ENCODE results near the gene FAM83D.

DNA sequence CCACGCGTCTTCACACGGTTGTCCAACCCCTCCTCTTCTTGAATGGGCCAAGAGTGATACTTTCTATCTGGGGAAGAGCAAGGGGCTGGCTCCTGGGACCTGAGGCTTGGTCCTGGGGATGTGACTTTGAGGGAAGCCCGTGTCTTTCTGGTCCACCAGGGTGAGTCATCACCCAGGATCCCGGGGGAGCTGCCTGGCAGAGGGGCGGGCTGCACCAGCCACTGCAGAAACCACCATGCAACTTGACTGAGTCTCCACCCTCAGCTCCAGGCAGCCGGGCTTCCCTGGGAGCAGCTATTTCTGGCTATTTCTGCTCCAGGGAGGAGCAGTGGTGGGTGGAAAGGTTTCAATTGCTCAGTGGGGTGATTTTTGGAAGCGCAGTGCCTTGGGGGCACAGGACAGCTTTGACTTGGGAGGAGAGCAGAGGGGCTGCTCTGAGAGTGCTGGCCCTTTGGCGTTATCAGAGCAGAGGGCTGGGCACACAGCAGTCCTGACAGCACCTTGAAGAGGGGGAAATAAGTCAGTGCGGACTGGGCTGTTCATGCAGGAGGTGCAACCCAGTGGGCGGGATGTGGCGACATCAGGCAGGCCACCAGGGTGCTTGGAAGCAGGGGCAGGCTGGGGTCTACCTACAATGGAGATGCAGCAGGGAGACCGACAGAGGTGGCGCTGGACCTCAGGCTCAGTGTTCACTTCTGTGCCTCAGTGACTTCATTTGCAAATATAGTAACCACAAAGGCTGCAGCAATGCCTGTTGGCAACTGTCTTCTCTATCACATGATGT, 45.1 kb upstream of the FAM83D start:
- TF ChIP-seq, protein P1, sequence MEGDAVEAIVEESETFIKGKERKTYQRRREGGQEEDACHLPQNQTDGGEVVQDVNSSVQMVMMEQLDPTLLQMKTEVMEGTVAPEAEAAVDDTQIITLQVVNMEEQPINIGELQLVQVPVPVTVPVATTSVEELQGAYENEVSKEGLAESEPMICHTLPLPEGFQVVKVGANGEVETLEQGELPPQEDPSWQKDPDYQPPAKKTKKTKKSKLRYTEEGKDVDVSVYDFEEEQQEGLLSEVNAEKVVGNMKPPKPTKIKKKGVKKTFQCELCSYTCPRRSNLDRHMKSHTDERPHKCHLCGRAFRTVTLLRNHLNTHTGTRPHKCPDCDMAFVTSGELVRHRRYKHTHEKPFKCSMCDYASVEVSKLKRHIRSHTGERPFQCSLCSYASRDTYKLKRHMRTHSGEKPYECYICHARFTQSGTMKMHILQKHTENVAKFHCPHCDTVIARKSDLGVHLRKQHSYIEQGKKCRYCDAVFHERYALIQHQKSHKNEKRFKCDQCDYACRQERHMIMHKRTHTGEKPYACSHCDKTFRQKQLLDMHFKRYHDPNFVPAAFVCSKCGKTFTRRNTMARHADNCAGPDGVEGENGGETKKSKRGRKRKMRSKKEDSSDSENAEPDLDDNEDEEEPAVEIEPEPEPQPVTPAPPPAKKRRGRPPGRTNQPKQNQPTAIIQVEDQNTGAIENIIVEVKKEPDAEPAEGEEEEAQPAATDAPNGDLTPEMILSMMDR (IDR thresholded peaks at IDR 0.05; ENCODE audit: low read depth, low read length, poor library complexity, severe bottlenecking): peak; percentile 64
- TF ChIP-seq EZH2phosphoT487 (IDR thresholded peaks at IDR 0.05; ENCODE audit: borderline replicate concordance, low read length): no peak
